Upper lobe of left lung (tissue), 6 donors: ENCODE data around the gene KRT80. TPM values are rescaled to one million over a fixed set of nuclear protein-coding genes. Genes with fewer than 3 reads are reported as not detected.
A peak's percentile ranks its signal among the peaks of the same experiment; 100 is the strongest.

ENCODE experiments used
- ATAC-seq, 2 donors: fragments of 200-7000 bp; cut with Tn5 transposase; one replicate each; pipeline ENCODE4 v1.9.1; 2022; ENCODE audit warnings: mild to moderate bottlenecking in 2 of 2, moderate library complexity in 2 of 2; ENCODE audit not compliant: low FRiP score in 2 of 2
- DNase-seq, 2 donors: peaks; one replicate each; pipeline ENCODE4 v3.0.0-alpha.2; 2019 to 2020
- H3K27ac ChIP-seq, 4 donors: fragments of 200-600 bp; sonication (generic); one replicate each; pipeline ENCODE4 v1.5.1; 2016 to 2019
- H3K27me3 ChIP-seq, 4 donors: fragments of 200-600 bp; sonication (generic); one replicate each; pipeline ENCODE4 v1.5.1; 2017 to 2019
- H3K36me3 ChIP-seq, 4 donors: fragments of 200-600 bp; sonication (generic); one replicate each; pipeline ENCODE4 v1.5.1; 2016 to 2019
- H3K4me1 ChIP-seq, 4 donors: fragments of 200-600 bp; sonication (generic); one replicate each; pipeline ENCODE4 v1.5.1; 2018 to 2019
- H3K4me3 ChIP-seq, 4 donors: fragments of 200-600 bp; sonication (generic); one replicate each; pipeline ENCODE4 v1.5.1; 2017 to 2019; ENCODE audit warnings: mild to moderate bottlenecking in 2 of 4, moderate library complexity in 1 of 4
- H3K9me3 ChIP-seq, 4 donors: fragments of 200-600 bp; sonication (generic); one replicate each; pipeline ENCODE4 v1.5.1; 2018 to 2019
- EP300 ChIP-seq, 4 donors: sonication (generic); formaldehyde crosslinking; IDR thresholded peaks; one replicate each; pipeline ENCODE4 v1.5.1; 2017; ENCODE audit warnings: antibody characterized with exemption in 4 of 4, control low read depth in 2 of 4
- POLR2A ChIP-seq, 4 donors: fragments of 450-650 bp; IDR thresholded peaks; one replicate each; pipeline ENCODE4 v1.5.1; 2016 to 2017; ENCODE audit warnings: antibody characterized with exemption in 4 of 4, mild to moderate bottlenecking in 2 of 4
- POLR2AphosphoS5 ChIP-seq, 2 donors: sonication (generic); formaldehyde crosslinking; IDR thresholded peaks; one replicate each; pipeline ENCODE4 v1.5.1; 2017; ENCODE audit warnings: antibody characterized with exemption in 2 of 2
- WGBS, 2 donors: methylation state at CpG; one replicate each; pipeline ENCODE4 v1.1.5; 2017 to 2018; 5-methylcytosine and 5-hydroxymethylcytosine counted together
- total RNA-seq, 6 donors: library from RNA; depleted of rRNA in 4 of 6; stranded (reverse); fragments of >200 nt in 4 of 6; gene quantifications; one replicate each; pipeline versions ENCODE4 v1.1.0 to v1.2.1, GENCODE V29; 2016 to 2021
- TF ChIP-seq, protein P1 (sequence below), 6 experiments: fragments of 450-650 bp in 4 of 6; fragments of 200-600 bp in 2 of 6; sonication (generic) in 2 of 6; IDR thresholded peaks; one replicate each; pipeline ENCODE4 v1.5.1; 2016 to 2019; ENCODE audit warnings: antibody characterized with exemption in 6 of 6
- donor health status: DM: no; HTN: no; CAD: no; lungs with moderate emphysema.
- donor health status: DM: no; HTN: yes; CAD: no; lungs with severe emphysema.

KRT80 gene
- total RNA-seq, 6 donors from 2014 or later: 2.1 to 15.2 (median 6.6) TPM

- DNase-seq: peak in 1 of 2 donors; percentile 50
- Histone ChIP-seq H3K4me3 (no peak overlapping the region), H3K36me3 (no peaks in the 10 kb centered on the region), H3K9me3 (no peaks in the 10 kb centered on the region), H3K27ac (peak overlapping the region in 2 of 4 donors; percentile 11 to 62), H3K27me3 (no peaks in the 10 kb centered on the region), H3K4me1 (peaks cover 15 to 28% (median 25%) of the 10 kb centered on the region in 4 donors)
- 59 to 60% methylated on average over 1 to 7 of the region's 7 CpGs for WGBS, 2 donors
- no peak for ATAC-seq
- TF ChIP-seq POLR2AphosphoS5 (IDR thresholded peaks at IDR 0.05) (no peak), POLR2A (IDR thresholded peaks at IDR 0.05) (no peak), EP300 (IDR thresholded peaks at IDR 0.05) (peak in 1 of 4 donors; percentile 27)
- TF ChIP-seq, protein P1, sequence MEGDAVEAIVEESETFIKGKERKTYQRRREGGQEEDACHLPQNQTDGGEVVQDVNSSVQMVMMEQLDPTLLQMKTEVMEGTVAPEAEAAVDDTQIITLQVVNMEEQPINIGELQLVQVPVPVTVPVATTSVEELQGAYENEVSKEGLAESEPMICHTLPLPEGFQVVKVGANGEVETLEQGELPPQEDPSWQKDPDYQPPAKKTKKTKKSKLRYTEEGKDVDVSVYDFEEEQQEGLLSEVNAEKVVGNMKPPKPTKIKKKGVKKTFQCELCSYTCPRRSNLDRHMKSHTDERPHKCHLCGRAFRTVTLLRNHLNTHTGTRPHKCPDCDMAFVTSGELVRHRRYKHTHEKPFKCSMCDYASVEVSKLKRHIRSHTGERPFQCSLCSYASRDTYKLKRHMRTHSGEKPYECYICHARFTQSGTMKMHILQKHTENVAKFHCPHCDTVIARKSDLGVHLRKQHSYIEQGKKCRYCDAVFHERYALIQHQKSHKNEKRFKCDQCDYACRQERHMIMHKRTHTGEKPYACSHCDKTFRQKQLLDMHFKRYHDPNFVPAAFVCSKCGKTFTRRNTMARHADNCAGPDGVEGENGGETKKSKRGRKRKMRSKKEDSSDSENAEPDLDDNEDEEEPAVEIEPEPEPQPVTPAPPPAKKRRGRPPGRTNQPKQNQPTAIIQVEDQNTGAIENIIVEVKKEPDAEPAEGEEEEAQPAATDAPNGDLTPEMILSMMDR (IDR thresholded peaks at IDR 0.05): no peak
Measured at GRCh38 chr12:52215587-52216031, 23.8 kb upstream of the KRT80 start.

DNA sequence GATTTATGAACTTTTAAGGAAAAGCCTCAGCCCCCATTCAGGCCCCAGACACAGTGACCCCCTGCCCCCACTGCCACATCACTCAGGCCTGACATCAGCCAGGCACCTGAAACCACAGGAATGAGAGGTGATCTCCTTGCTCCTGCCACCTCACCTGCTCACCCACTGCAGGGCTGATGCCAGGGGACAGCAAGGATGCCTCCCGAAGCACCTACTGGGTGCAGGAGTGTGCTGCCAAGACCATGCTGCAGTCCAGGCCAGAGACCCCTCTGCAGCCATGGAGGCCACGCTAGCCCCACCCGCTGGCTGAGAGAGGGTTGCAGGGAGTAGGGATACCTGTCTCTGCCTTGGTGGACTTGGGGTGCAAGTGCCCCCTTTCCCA lies 22.6 kb upstream of the KRT80 start:
- ATAC-seq (peak in 1 of 2 donors; percentile 4), DNase-seq (peak in 1 of 2 donors; percentile 21)
- Histone ChIP-seq H3K36me3 (no peaks in the 10 kb centered on the region), H3K4me1 (peaks cover 16 to 29% (median 27%) of the 10 kb centered on the region in 4 donors), H3K4me3 (no peak overlapping the region), H3K9me3 (no peaks in the 10 kb centered on the region), H3K27ac (peak overlapping the region; percentile 4 to 70 (median 50)), H3K27me3 (no peaks in the 10 kb centered on the region)
- 59 to 60% methylated on average over 1 to 2 of the region's 3 CpGs for WGBS, 2 donors
- TF ChIP-seq EP300 (IDR thresholded peaks at IDR 0.05) (no peak), POLR2A (IDR thresholded peaks at IDR 0.05) (no peak), POLR2AphosphoS5 (IDR thresholded peaks at IDR 0.05) (no peak)
- TF ChIP-seq, protein P1 (IDR thresholded peaks at IDR 0.05): peak in 3 of 6 experiments; percentile 10 to 24 (median 13)

- WGBS, 2 donors: 33% methylated on average over 8 to 13 of the region's 13 CpGs
- Histone ChIP-seq H3K27ac (peak overlapping the region; percentile 4 to 70 (median 50)), H3K4me1 (peaks cover 16 to 29% (median 27%) of the 10 kb centered on the region in 4 donors), H3K36me3 (no peaks in the 10 kb centered on the region), H3K4me3 (no peak overlapping the region), H3K27me3 (no peaks in the 10 kb centered on the region), H3K9me3 (no peaks in the 10 kb centered on the region)
- peak; percentile 87 to 91 for DNase-seq
- peak; percentile 87 to 90 for ATAC-seq
- TF ChIP-seq POLR2A (IDR thresholded peaks at IDR 0.05): no peak
- TF ChIP-seq, protein P1 (IDR thresholded peaks at IDR 0.05): peak; percentile 98 to 99 (median 98)
- TF ChIP-seq POLR2AphosphoS5 (IDR thresholded peaks at IDR 0.05): peak; percentile 34 to 51
- TF ChIP-seq EP300 (IDR thresholded peaks at IDR 0.05): peak in 2 of 4 donors; percentile 85 to 95
Measured at GRCh38 chr12:52213564-52214420, 22.0 kb upstream of the KRT80 start.

DNA sequence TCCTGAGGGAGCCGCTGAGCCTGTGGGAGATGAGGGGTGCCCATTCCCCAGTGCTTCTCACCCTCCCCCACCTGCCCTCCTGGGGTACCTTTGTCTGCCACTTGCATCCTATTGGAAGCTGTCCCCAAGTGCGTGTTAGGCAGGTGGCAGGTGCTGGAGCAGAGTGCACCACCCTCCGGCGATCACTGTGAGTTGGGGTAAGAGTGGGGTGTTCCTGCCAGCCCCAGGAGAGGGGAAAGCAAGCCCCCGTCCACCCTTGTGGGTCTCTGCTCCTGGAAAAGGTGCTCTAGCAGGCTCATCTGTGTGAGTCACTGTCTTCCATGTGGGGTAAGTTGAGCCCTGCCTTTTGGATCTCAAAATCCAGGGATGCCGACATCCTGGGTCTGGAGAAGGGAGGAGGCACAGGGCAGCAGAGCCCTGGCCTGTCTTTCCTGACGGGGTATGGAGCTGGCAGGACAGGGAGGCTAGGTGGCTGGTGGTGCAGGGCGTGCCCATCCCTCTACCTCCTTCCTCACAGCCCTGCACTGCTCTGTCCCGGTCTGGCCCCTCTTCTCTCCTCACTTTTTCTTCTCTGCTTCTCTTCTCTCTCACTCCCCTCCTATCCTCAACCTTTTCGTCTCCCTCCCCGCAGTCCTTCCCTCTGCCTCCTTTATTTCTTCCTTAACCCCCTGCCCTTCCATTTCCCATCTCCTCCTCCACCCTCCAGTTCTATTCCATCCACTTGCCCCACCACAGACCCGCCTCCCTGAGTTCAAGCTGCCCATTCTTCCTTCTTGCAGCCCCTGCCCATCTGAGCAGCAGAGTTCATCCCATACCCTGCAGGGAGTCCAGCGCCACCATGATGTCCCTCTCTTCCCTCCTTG lies 21.1 kb upstream of the KRT80 start:
- Histone ChIP-seq H3K36me3 (no peaks in the 10 kb centered on the region), H3K27me3 (no peaks in the 10 kb centered on the region), H3K27ac (peak overlapping the region in 3 of 4 donors; percentile 4 to 70 (median 67)), H3K4me3 (no peak overlapping the region), H3K9me3 (no peaks in the 10 kb centered on the region), H3K4me1 (peaks cover 16 to 33% (median 29%) of the 10 kb centered on the region in 4 donors)
- DNase-seq: no peak
- no peak for ATAC-seq
- WGBS, 2 donors: 79 to 81% methylated on average over 10 to 11 of the region's 13 CpGs
- TF ChIP-seq POLR2A (IDR thresholded peaks at IDR 0.05): no peak
- TF ChIP-seq, protein P1 (IDR thresholded peaks at IDR 0.05): no peak
